ENCODE results near the gene GBF1. TPM values are rescaled to one million over a fixed set of nuclear protein-coding genes. Genes with fewer than 3 reads are reported as not detected.

The GBF1 gene
- total and polyA plus RNA-seq, 2 of the 13 experiments (the other 11 are each of a cell fraction or from before 2014, with no cell fraction given): 17.1 to 21.9 TPM

DNA sequence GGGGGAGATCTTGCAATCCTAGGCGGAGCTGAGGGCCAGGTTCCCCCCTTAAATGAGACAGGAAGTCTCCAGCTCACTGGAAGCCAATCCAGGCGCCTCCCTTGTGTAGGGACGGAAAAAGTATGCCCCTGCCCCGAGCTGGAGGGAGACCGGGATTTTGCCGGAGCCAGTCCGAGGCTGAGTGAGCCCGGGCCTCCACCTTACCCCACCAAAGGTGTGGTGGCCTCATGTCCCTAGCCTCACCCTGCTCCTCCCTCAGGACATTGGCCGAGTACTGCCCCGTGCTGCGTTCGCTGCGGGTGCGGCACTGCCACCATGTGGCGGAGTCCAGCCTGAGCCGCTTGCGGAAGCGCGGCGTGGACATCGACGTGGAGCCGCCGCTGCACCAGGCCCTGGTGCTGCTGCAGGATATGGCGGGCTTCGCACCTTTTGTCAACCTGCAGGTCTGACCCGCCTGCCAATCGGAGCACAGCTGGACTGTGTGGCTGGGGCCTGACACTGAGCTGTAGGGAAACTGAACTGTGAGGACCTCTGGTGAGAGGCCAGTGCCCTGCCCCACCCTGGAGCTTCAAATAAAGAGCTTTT lies 177.3 kb downstream of the GBF1 start (continued):
- TF ChIP-seq, protein P1, sequence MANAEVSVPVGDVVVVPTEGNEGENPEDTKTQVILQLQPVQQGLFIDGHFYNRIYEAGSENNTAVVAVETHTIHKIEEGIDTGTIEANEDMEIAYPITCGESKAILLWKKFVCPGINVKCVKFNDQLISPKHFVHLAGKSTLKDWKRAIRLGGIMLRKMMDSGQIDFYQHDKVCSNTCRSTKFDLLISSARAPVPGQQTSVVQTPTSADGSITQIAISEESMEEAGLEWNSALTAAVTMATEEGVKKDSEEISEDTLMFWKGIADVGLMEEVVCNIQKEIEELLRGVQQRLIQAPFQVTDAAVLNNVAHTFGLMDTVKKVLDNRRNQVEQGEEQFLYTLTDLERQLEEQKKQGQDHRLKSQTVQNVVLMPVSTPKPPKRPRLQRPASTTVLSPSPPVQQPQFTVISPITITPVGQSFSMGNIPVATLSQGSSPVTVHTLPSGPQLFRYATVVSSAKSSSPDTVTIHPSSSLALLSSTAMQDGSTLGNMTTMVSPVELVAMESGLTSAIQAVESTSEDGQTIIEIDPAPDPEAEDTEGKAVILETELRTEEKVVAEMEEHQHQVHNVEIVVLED (CRISPR knock-in tag; IDR thresholded peaks at IDR 0.05; ENCODE audit: borderline replicate concordance): peak; percentile 71; the same call in 1 of the 2 replicates
- TF ChIP-seq, protein P2, sequence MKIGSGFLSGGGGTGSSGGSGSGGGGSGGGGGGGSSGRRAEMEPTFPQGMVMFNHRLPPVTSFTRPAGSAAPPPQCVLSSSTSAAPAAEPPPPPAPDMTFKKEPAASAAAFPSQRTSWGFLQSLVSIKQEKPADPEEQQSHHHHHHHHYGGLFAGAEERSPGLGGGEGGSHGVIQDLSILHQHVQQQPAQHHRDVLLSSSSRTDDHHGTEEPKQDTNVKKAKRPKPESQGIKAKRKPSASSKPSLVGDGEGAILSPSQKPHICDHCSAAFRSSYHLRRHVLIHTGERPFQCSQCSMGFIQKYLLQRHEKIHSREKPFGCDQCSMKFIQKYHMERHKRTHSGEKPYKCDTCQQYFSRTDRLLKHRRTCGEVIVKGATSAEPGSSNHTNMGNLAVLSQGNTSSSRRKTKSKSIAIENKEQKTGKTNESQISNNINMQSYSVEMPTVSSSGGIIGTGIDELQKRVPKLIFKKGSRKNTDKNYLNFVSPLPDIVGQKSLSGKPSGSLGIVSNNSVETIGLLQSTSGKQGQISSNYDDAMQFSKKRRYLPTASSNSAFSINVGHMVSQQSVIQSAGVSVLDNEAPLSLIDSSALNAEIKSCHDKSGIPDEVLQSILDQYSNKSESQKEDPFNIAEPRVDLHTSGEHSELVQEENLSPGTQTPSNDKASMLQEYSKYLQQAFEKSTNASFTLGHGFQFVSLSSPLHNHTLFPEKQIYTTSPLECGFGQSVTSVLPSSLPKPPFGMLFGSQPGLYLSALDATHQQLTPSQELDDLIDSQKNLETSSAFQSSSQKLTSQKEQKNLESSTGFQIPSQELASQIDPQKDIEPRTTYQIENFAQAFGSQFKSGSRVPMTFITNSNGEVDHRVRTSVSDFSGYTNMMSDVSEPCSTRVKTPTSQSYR (CRISPR knock-in tag; IDR thresholded peaks at IDR 0.05; ENCODE audit: borderline replicate concordance): no peak; the same call in 1 of the 2 replicates
- TF ChIP-seq, protein P3, sequence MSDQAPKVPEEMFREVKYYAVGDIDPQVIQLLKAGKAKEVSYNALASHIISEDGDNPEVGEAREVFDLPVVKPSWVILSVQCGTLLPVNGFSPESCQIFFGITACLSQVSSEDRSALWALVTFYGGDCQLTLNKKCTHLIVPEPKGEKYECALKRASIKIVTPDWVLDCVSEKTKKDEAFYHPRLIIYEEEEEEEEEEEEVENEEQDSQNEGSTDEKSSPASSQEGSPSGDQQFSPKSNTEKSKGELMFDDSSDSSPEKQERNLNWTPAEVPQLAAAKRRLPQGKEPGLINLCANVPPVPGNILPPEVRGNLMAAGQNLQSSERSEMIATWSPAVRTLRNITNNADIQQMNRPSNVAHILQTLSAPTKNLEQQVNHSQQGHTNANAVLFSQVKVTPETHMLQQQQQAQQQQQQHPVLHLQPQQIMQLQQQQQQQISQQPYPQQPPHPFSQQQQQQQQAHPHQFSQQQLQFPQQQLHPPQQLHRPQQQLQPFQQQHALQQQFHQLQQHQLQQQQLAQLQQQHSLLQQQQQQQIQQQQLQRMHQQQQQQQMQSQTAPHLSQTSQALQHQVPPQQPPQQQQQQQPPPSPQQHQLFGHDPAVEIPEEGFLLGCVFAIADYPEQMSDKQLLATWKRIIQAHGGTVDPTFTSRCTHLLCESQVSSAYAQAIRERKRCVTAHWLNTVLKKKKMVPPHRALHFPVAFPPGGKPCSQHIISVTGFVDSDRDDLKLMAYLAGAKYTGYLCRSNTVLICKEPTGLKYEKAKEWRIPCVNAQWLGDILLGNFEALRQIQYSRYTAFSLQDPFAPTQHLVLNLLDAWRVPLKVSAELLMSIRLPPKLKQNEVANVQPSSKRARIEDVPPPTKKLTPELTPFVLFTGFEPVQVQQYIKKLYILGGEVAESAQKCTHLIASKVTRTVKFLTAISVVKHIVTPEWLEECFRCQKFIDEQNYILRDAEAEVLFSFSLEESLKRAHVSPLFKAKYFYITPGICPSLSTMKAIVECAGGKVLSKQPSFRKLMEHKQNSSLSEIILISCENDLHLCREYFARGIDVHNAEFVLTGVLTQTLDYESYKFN (CRISPR knock-in tag; conservative IDR thresholded peaks at IDR 0.05): peak; percentile 53; the same call in 1 of the 2 replicates
- TF ChIP-seq ZNF432 (CRISPR knock-in tag; IDR thresholded peaks at IDR 0.05; ENCODE audit: borderline replicate concordance): no peak
- no peak for TF ChIP-seq SKI (IDR thresholded peaks at IDR 0.05; ENCODE audit: partially characterized antibody)
- peak; percentile 34; the same call in 1 of the 2 replicates for TF ChIP-seq ZNF780A (CRISPR knock-in tag; IDR thresholded peaks at IDR 0.05)
- TF ChIP-seq, protein P4, sequence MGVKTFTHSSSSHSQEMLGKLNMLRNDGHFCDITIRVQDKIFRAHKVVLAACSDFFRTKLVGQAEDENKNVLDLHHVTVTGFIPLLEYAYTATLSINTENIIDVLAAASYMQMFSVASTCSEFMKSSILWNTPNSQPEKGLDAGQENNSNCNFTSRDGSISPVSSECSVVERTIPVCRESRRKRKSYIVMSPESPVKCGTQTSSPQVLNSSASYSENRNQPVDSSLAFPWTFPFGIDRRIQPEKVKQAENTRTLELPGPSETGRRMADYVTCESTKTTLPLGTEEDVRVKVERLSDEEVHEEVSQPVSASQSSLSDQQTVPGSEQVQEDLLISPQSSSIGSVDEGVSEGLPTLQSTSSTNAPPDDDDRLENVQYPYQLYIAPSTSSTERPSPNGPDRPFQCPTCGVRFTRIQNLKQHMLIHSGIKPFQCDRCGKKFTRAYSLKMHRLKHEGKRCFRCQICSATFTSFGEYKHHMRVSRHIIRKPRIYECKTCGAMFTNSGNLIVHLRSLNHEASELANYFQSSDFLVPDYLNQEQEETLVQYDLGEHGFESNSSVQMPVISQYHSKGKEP (CRISPR knock-in tag; IDR thresholded peaks at IDR 0.05): peak; percentile 68; the same call in 1 of the 2 replicates
- TF ChIP-seq ZSCAN31 (CRISPR knock-in tag; IDR thresholded peaks at IDR 0.05; ENCODE audit: low read depth): peak; percentile 76; the same call in 1 of the 2 replicates
- peak; percentile 75 for TF ChIP-seq PHF21A (CRISPR knock-in tag; IDR thresholded peaks at IDR 0.05)
- no peak for TF ChIP-seq MTA3 (CRISPR knock-in tag; IDR thresholded peaks at IDR 0.05)
- TF ChIP-seq WIZ (CRISPR knock-in tag; IDR thresholded peaks at IDR 0.05): no peak
- TF ChIP-seq ZNF615 (CRISPR knock-in tag; IDR thresholded peaks at IDR 0.05; ENCODE audit: borderline replicate concordance): no peak
- TF ChIP-seq ZNF326 (CRISPR knock-in tag; IDR thresholded peaks at IDR 0.05; ENCODE audit: borderline replicate concordance): no peak
- TF ChIP-seq ZFP90 (CRISPR knock-in tag; IDR thresholded peaks at IDR 0.05; ENCODE audit: borderline replicate concordance): peak; percentile 79
- peak; percentile 65 for TF ChIP-seq RBFOX2 (IDR thresholded peaks at IDR 0.05; ENCODE audit: low read depth, low read length)
- 0 out of 2 replicates have a peak, but pooled peaks have one; percentile 49 for TF ChIP-seq AKAP8 (CRISPR knock-in tag; IDR thresholded peaks at IDR 0.05)
- TF ChIP-seq, protein P5, sequence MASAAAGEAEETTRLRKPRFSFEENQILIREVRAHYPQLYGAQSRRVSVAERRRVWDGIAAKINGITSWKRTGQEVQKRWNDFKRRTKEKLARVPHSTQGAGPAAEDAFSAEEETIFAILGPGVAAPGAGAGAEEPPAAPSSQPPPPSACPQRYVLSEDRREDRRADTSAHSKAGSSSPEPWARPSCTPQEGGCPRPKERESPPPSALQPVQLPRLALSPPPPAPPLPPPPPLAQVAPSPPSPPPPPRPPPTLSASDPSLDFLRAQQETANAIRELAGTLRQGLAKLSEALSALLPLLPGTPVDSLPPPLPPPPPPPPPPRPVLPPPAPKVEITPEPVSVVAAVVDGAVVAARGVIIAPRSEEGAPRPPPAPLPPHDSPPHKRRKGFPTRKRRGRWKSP (CRISPR knock-in tag; IDR thresholded peaks at IDR 0.05): 0 out of 2 replicates have a peak, but pooled peaks have one; percentile 51
